NCI-H187 treated with DMSO at 0.1 percent for 48 hours (cell line): ENCODE data around the gene KCTD5.
A peak's percentile ranks its signal among the peaks of the same experiment; 100 is the strongest.

ENCODE experiments used
- DNase-seq: peaks from one replicate; lab custom pipeline; 2025; lab: John Stamatoyannopoulos, UW

The KCTD5 gene

GRCh38 chr16:2752035-2752849 lies 69.9 kb downstream of the KCTD5 start, which contains the start of gene SRRM2:
Gene SRRM2, plus strand, starts transcription at chr16:2752638. Its CDS starts 3,727 bp downstream, at chr16:2756365.
- DNase-seq, result peak; percentile 81

GRCh38 chr16:2752850-2753732 lies 70.8 kb downstream of the KCTD5 start:
- DNase-seq, result no peak

- no peak for DNase-seq
These were observed 71.4 kb downstream of the KCTD5 start for GRCh38 chr16:2753733-2754020.

- DNase-seq, result no peak
These were observed 72.8 kb downstream of the KCTD5 start for GRCh38 chr16:2755158-2755557.

GRCh38 chr16:2756288-2757015 lies 74.1 kb downstream of the KCTD5 start:
- DNase-seq, result no peak

- DNase-seq, result no peak
These were observed 75.0 kb downstream of the KCTD5 start for GRCh38 chr16:2757344-2757743.
